ENCODE results near the gene ABCA7.
A peak's percentile ranks its signal among the peaks of the same experiment; 100 is the strongest.
"Not testable (repeated sequence)": the region's sequence is repeated elsewhere in the genome, so short reads cannot be mapped to it uniquely, and the experiment has no call there.

The ABCA7 gene

GRCh38 chr19:1017115-1017905 lies 22.6 kb upstream of the ABCA7 start:
- no peak for DNase-seq

GRCh38 chr19:1017906-1018305 lies 22.0 kb upstream of the ABCA7 start:
- no peak for DNase-seq

GRCh38 chr19:1018393-1018792 lies 21.5 kb upstream of the ABCA7 start:
- no peak for DNase-seq

DNA sequence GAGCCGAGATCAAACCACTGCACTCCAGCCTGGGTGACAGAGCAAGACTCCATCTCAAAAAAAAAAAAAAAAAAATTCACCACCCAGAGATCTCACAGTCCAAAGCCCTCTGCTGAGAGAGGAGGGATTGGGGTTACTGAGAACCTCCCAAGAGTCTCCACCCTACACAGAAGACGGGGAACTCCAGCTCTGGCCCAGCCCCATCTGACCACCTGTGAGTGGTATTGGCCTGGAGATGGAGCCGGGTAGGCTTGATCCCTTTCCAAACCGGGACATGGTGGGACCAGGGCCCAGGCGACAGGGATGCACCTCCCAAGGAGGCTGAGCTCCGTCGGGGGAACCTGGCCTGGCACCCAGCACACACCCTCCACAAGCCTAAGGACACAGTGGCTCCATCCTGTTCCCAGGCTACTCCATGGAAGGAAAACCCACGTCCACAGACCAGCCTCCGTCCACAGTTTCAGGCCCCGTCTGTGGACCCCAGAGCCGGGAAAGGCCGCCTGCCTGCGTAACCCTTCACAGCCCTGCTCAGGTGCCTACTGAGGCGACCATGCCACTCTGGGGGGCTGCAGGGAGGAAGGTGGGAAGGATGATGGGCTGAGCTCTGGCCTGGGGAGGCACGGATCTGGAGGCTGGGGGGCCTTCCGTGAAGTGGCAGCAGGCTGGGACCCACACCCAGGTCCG lies 20.8 kb upstream of the ABCA7 start:
- no peak for DNase-seq

- DNase-seq: no peak
Measured at GRCh38 chr19:1019616-1019961, 20.3 kb upstream of the ABCA7 start.

DNA sequence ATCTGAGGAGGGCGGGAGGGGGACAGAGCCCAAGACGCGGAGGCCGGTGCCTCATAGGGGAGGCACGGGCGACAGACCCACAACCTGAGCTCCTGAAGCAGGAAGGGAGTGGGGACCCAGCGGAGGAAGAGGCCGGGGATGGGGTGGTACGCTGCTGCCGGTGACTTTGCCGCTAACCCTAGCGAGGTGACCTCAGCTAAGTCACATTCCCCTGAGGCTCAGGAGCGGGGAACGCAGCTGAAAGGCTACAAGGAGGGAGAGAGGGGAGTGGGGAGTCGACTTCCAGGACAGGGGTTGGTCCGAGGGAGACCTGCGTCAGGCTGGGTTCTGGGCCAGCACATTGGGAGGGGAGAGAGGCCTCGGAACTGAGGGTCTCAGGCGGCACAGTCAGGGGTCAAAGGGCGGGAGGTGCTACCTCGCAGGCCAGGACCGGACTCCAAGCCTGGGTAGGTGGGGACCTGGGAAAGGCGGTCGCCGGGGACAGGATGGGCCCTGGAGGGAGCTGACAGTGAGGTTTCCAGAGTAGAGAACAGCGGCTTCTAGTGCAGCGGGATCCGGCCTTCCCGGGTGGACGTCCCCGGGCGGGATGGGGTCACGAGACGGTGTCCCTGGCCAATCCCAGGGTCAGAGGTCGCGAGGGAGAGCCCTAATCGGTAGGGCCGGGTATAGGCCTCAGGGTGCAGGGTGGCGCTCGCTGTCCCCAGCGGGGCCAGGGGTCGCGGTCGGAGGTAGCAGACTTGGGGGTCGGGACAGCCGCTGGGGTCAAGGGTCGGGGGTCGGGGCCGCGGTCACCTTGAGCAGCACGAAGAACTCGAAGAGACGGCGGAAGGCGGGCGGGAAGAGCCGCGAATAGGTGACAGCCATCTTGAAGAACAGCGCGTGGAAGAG lies 19.7 kb upstream of the ABCA7 start:
- no peak for DNase-seq

DNA sequence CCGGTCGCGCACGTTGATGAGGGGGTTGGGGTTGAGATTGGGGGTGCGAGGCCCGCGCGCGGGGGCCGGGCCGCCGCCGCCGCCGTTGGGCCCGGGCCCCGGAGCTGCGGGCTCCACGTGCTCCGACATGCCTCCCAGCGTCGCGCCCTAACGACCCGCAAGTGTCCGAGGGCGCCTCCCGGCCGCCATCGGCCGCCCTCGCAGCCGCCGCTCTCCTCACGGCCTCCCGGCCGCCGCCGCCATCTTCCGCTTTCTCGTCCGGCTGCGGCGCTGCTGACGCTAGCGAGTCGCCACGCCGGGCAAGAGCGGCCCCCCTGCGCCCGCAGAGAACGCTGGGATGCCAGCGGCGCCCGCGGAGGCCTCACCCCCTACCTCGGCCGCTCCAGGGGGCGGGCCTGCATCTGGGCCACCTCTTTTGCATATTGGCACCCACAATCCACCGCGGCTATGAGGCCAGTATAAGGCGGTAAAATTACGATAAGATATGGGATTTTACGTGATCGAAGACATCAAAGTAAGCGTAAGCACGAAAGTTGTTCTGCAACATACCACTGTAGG lies 19.0 kb upstream of the ABCA7 start, which contains the start of gene TMEM259:
TMEM259 (minus strand) TSS at position 256 of the 558 bp plus-strand sequence; CDS start at position 129, 127 bp downstream.
- peak; percentile 98 for DNase-seq

DNA sequence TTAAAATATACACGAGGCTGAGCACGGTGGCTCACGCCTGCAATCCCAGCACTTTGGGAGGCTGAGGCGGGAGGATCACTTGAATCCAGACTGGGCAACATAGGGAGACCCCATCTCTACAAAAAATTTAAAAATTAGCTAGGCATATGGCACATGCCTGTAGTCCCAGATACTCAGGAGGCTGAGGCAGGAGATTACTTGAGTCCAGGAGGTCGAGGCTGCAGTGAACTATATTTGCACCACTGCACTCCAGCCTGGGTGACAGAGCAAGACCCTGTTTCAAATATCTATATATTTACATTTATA lies 16.1 kb upstream of the ABCA7 start:
- not testable (repeated sequence) for DNase-seq

DNA sequence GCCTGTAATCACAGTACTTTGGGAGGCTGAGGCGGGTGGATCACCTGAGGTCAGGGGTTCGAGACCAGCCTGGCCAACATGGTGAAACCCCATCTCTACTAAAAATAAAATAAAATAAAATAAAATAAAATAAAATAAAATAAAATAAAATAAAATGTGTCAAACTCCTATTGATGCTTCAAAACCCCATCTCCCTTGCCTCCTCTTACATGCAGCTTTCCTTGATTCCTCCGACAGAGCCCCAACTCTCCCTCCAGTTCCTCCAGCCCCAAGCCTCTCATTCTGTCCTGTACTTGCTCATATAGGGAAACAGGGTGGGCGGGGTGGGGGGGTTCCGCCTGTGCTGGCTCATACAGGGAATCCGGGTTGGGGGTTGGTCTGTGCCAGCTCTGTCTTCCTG lies 14.8 kb upstream of the ABCA7 start:
- not testable (repeated sequence) for DNase-seq

GRCh38 chr19:1025960-1026782 lies 13.7 kb upstream of the ABCA7 start, which contains the start of gene CNN2:
Gene CNN2, plus strand, starts transcription at chr19:1026608. Its CDS starts 54 bp downstream, at chr19:1026662.
- peak; percentile 74 for DNase-seq

DNA sequence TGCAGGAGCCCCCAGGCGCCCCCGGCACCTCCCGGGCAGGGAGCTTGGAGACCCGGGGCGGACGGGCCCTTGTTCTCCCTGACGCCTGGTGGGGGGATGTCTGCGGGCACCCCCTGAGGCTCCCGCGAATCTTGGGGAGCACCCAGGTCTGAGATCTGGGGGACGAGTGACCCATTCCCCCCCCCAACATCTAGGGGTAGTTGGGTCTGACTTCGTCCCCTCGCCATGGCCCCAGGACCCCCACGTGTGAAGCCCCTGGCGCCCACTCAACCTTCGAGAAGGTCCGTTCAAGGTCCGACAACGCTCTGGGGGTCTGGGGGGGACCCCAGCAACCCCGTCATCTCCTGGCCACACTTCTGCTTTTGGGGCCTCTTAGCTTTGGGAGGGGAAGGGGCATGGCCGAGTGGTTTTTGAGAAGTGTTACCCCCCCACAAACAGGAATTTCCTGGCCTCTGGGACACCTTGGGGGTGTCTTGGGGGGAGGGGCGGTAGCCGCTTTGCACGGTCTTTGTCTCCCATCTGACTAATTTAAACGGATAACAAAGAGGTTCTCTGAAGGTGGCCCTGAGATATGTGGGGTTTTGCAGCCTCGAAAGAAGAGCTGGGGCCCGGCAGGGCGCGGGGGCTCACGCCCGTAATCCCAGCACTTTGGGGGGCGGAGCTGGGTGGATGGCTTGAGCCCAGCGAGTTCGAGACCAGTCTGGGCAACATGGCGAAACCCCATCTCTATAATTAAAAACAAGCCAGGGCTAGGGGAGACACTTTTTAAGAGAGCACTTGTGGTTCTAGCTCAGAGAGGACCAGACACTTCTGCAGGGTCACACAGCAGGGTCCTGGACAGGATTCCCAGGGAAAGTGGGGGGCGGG lies 12.9 kb upstream of the ABCA7 start:
- DNase-seq: peak; percentile 56

GRCh38 chr19:1027650-1028061 lies 12.3 kb upstream of the ABCA7 start:
- DNase-seq: peak; percentile 30

DNA sequence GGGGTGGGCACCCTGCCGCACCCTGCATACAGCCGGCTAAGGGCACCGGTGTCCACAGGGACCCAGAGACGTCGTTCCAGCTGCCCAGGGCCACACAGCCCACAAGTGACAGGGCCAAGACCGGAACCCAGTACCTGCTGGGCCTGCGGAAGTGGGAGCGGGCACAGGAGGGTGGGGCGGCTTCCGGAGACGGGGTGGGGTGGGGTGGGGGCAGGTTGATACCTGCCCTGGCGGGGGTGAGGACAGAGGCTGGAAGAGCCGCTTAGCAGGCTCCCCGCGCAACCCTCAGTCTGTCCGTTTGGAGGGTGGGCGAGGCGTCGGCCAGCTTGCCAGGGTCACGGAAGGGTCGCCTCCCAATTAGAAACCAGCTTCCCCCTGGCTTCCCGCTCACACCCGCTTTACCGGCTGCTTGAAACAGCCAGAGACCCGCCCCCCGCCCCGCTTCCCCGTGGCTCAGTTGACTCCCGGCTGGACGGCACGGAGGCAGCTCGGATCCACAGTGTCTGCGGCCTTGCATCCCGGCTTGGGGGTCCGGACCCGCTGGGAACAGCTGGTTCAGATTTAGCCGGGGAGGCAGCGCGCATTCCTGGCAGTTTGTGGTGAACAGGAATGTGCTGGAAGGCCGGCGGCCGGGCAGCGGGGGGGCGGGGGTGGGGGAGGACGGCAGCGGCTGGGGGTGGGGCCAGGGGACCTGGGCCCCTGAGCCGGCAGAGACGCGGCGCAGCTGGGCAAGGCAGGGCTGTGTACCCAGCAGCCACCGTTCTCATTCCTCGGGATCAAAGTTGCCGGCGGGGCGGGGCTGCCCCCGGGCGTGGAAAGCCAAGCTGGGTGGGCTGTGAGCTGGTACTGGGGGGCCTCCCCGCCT lies 11.6 kb upstream of the ABCA7 start:
- peak; percentile 82 for DNase-seq

DNA sequence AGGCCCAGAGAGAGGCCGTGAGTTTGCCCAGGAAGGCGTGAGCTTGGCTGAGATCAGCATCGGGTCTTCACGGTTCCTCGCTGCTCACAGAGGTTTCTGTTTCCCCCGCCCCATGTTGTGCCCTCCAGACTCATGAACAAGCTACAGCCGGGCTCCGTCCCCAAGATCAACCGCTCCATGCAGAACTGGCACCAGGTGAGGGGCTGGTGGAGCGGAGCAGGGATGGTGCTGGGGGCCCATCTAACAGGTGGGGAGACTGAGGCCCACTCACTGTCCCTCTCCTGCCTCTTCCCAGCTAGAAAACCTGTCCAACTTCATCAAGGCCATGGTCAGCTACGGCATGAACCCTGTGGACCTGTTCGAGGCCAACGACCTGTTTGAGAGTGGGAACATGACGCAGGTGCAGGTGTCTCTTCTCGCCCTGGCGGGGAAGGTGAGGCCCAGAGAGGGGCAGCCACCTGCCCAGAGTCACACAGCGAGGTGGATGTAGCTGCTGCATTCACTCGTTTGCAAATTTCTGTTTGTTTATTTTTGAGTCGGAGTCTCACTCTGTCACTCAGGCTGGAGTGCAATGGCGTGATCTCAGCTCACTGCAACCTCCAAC lies 7.5 kb upstream of the ABCA7 start:
- no peak for DNase-seq

- peak; percentile 40 for DNase-seq
Measured at GRCh38 chr19:1035998-1036621, 3.8 kb upstream of the ABCA7 start.

DNA sequence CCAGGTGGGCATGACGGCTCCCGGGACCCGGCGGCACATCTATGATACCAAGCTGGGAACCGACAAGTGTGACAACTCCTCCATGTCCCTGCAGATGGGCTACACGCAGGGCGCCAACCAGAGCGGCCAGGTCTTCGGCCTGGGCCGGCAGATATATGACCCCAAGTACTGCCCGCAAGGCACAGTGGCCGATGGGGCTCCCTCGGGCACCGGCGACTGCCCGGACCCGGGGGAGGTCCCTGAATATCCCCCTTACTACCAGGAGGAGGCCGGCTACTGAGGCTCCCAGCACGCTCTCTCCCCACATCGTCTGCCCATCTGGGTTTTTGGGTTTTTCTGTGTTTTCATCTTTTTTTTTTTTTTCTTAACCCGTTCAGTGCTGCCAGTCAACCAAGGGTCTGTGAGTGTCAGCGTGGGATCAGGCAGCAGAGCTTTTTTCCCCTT lies 2.3 kb upstream of the ABCA7 start:
- DNase-seq: no peak

GRCh38 chr19:1038978-1039645 lies 795 bp upstream of the ABCA7 start:
- DNase-seq: no peak

- DNase-seq: peak; percentile 91
Measured at GRCh38 chr19:1040476-1041271, 767 bp downstream of the ABCA7 start.
